Body of pancreas (tissue), 4 donors: ENCODE results near the gene BMP8A.

Source experiments
- CTCF ChIP-seq, 7 experiments: fragments of 450-650 bp in 4 of 7; fragments of 200-600 bp in 3 of 7; sonication (generic) in 3 of 7; IDR thresholded peaks; one replicate each; pipeline ENCODE4 v1.5.1; 2016 to 2019; ENCODE audit warnings: antibody characterized with exemption in 7 of 7
- POLR2A ChIP-seq, 3 donors: fragments of 450-650 bp; IDR thresholded peaks; one replicate each; pipeline ENCODE4 v1.6.1; 2016; ENCODE audit warnings: antibody characterized with exemption in 3 of 3, mild to moderate bottlenecking in 2 of 3

- TF ChIP-seq CTCF (IDR thresholded peaks at IDR 0.05) (no peak), POLR2A (IDR thresholded peaks at IDR 0.05) (no peak)
Measured at GRCh38 chr1:39522661-39523567, 31.5 kb downstream of the BMP8A start.
